ENCODE data around the gene GBP7. TPM values are rescaled to one million over a fixed set of nuclear protein-coding genes. Genes with fewer than 3 reads are reported as not detected.

GBP7 gene
- polyA plus RNA-seq, 1 donor from 2014 or later = not detected

GRCh38 chr1:89190017-89190416 lies 14.2 kb upstream of the GBP7 start:
- TF ChIP-seq EP300 (conservative IDR thresholded peaks at IDR 0.05; ENCODE audit: poor library complexity, severe bottlenecking) (no peak), SMC3 (conservative IDR thresholded peaks at IDR 0.05; ENCODE audit: poor library complexity) (no peak), REST (IDR thresholded peaks at IDR 0.05; ENCODE audit: borderline replicate concordance) (no peak), TAF1 (IDR thresholded peaks at IDR 0.05; ENCODE audit: low read depth) (no peak), RAD21 (conservative IDR thresholded peaks at IDR 0.05) (no peak), POLR2AphosphoS5 (IDR thresholded peaks at IDR 0.05) (no peak), CTCF (IDR thresholded peaks at IDR 0.05; ENCODE audit: poor library complexity, severe bottlenecking) (no peak), EZH2 (IDR thresholded peaks at IDR 0.05; ENCODE audit: borderline replicate concordance, insufficient read depth, low read length, poor library complexity, severe bottlenecking) (no peak)
- H3K79me2 ChIP-seq (replicated peaks; ENCODE audit: insufficient read depth, low read length) = no peaks in the 10 kb centered on the region
- no peaks in the 10 kb centered on the region for H3F3A ChIP-seq (ENCODE audit: insufficient read depth, low read length, poor library complexity, severe bottlenecking)

GRCh38 chr1:89179343-89179742 lies 3.5 kb upstream of the GBP7 start:
- H3F3A ChIP-seq (ENCODE audit: insufficient read depth, low read length, poor library complexity, severe bottlenecking) = no peaks in the 10 kb centered on the region
- no peak overlapping the region for H3K4me2 ChIP-seq (ENCODE audit: low read length)
- H3K27me3 ChIP-seq (ENCODE audit: insufficient read depth, low read depth, low read length) = no peaks in the 10 kb centered on the region
- no peaks in the 10 kb centered on the region for H3K9me2 ChIP-seq (ENCODE audit: insufficient read depth, low read length)
- H4K20me1 ChIP-seq (ENCODE audit: insufficient read depth) = no peaks in the 10 kb centered on the region
- H3K27ac ChIP-seq (ENCODE audit: low read length) = no peak overlapping the region
- H3K79me2 ChIP-seq (replicated peaks; ENCODE audit: insufficient read depth, low read length) = no peaks in the 10 kb centered on the region
- no peak overlapping the region for H3K4me3 ChIP-seq (ENCODE audit: low read length)
- H3K9ac ChIP-seq (ENCODE audit: low read length) = no peak overlapping the region
- no peak overlapping the region for H2AFZ ChIP-seq (ENCODE audit: low read depth, low read length)
- TF ChIP-seq TAF1 (IDR thresholded peaks at IDR 0.05; ENCODE audit: low read depth) = no peak
- no peak for TF ChIP-seq RAD21 (conservative IDR thresholded peaks at IDR 0.05)
- TF ChIP-seq MXI1 (conservative IDR thresholded peaks at IDR 0.05; ENCODE audit: poor library complexity, severe bottlenecking) = no peak
- TF ChIP-seq CTCF (IDR thresholded peaks at IDR 0.05; ENCODE audit: poor library complexity, severe bottlenecking) = no peak
- no peak for TF ChIP-seq REST (IDR thresholded peaks at IDR 0.05; ENCODE audit: borderline replicate concordance)
- TF ChIP-seq EP300 (conservative IDR thresholded peaks at IDR 0.05; ENCODE audit: poor library complexity, severe bottlenecking) = no peak
- TF ChIP-seq SMC3 (conservative IDR thresholded peaks at IDR 0.05; ENCODE audit: poor library complexity) = no peak
- TF ChIP-seq POLR2AphosphoS5 (IDR thresholded peaks at IDR 0.05) = no peak
- no peak for TF ChIP-seq EZH2 (IDR thresholded peaks at IDR 0.05; ENCODE audit: borderline replicate concordance, insufficient read depth, low read length, poor library complexity, severe bottlenecking)
- H3K9me3 ChIP-seq (ENCODE audit: low read length) = no peaks in the 10 kb centered on the region
- no peaks in the 10 kb centered on the region for H3K36me3 ChIP-seq (ENCODE audit: insufficient read depth, low read length)

More at GRCh38 chr1:89190017-89190416, 14.2 kb upstream of the GBP7 start:
- Histone ChIP-seq H3K36me3 (ENCODE audit: insufficient read depth, low read length) (no peaks in the 10 kb centered on the region), H3K4me3 (ENCODE audit: low read length) (no peak overlapping the region), H2AFZ (ENCODE audit: low read depth, low read length) (no peak overlapping the region), H3K4me2 (ENCODE audit: low read length) (no peak overlapping the region), H3K9me2 (ENCODE audit: insufficient read depth, low read length) (no peaks in the 10 kb centered on the region), H3K9ac (ENCODE audit: low read length) (no peak overlapping the region), H3K9me3 (ENCODE audit: low read length) (no peaks in the 10 kb centered on the region), H4K20me1 (ENCODE audit: insufficient read depth) (no peaks in the 10 kb centered on the region), H3K27ac (ENCODE audit: low read length) (no peak overlapping the region), H3K27me3 (ENCODE audit: insufficient read depth, low read depth, low read length) (no peaks in the 10 kb centered on the region)

All from neural cell (in vitro differentiated cells).